CD14-positive monocyte (primary cell): ENCODE measurements around the gene ATAD2B. TPM values are rescaled to one million over a fixed set of nuclear protein-coding genes. Genes with fewer than 3 reads are reported as not detected.

Experiments
- DNase-seq, 3 donors: peaks; one replicate each; pipeline ENCODE4 v3.0.0-alpha.2; 2011 to 2022
- H2AFZ ChIP-seq: 2 replicates; pipeline ENCODE4 v1.6.0; 2012; ENCODE audit warnings: mild to moderate bottlenecking, low read depth, low read length, inconsistent platforms; ENCODE audit not compliant: insufficient read depth, poor library complexity, severe bottlenecking
- H3K27ac ChIP-seq, 2 donors: 1 replicate in 1 of 2; 2 replicates in 1 of 2; pipeline ENCODE4 v1.5.1; 2012 to 2013; ENCODE audit warnings: low read length in 2 of 2, control low read depth in 1 of 2, inconsistent platforms in 1 of 2, low read depth in 1 of 2, mild to moderate bottlenecking in 1 of 2
- H3K27me3 ChIP-seq, 2 donors: one replicate each; pipeline versions ENCODE4 v1.6.0 to v1.6.1; 2011 to 2013; ENCODE audit warnings: low read length in 2 of 2; ENCODE audit not compliant: control insufficient read depth in 2 of 2, insufficient read depth in 2 of 2
- H3K36me3 ChIP-seq, 2 donors: replicated peaks in 1 of 2; 1 replicate in 1 of 2; 2 replicates in 1 of 2; pipeline versions ENCODE4 v1.5.1 to v1.6.1; 2012 to 2013; ENCODE audit warnings: low read length in 2 of 2, control low read depth in 1 of 2, inconsistent platforms in 1 of 2, mild to moderate bottlenecking in 1 of 2; ENCODE audit not compliant: insufficient read depth in 2 of 2, control insufficient read depth in 1 of 2
- H3K4me1 ChIP-seq, 2 donors: 1 replicate in 1 of 2; 2 replicates in 1 of 2; pipeline versions ENCODE4 v1.5.1 to v1.6.1; 2012 to 2013; ENCODE audit warnings: low read length in 2 of 2, control low read depth in 1 of 2, inconsistent platforms in 1 of 2, mild to moderate bottlenecking in 1 of 2, moderate library complexity in 1 of 2; ENCODE audit not compliant: insufficient read depth in 2 of 2, control insufficient read depth in 1 of 2
- H3K4me2 ChIP-seq: replicated peaks from 2 replicates; pipeline ENCODE3; 2012; ENCODE audit warnings: low read length, moderate library complexity, mild to moderate bottlenecking; ENCODE audit not compliant: poor library complexity, severe bottlenecking; ENCODE audit errors: extremely low read depth
- H3K4me3 ChIP-seq, 3 experiments: fragments of 200-600 bp in 1 of 3; sonication (generic) in 1 of 3; replicated peaks in 1 of 3; 1 replicate in 2 of 3; 2 replicates in 1 of 3; pipeline ENCODE4 v1.5.1; 2011 to 2013; ENCODE audit warnings: low read length in 3 of 3, mild to moderate bottlenecking in 3 of 3, control low read depth in 2 of 3, low read depth in 2 of 3, inconsistent platforms in 1 of 3, moderate library complexity in 1 of 3
- H3K79me2 ChIP-seq: 2 replicates; pipeline ENCODE4 v1.6.0; 2012; ENCODE audit warnings: mild to moderate bottlenecking, control low read depth, inconsistent platforms, low read length, moderate library complexity; ENCODE audit not compliant: insufficient read depth
- H3K9ac ChIP-seq: 2 replicates; pipeline ENCODE4 v1.6.0; 2017; ENCODE audit warnings: low read length, mild to moderate bottlenecking; ENCODE audit not compliant: insufficient read depth, poor library complexity, severe bottlenecking
- H3K9me3 ChIP-seq, 2 donors: replicated peaks in 1 of 2; 1 replicate in 1 of 2; 2 replicates in 1 of 2; pipeline versions ENCODE4 v1.5.1 to v1.6.1; 2012 to 2013; ENCODE audit warnings: low read length in 2 of 2, control low read depth in 1 of 2; ENCODE audit not compliant: control insufficient read depth in 1 of 2, insufficient read depth in 1 of 2
- H4K20me1 ChIP-seq: 2 replicates; pipeline ENCODE4 v1.6.0; 2012; ENCODE audit warnings: mild to moderate bottlenecking, low read length, control low read depth, moderate library complexity; ENCODE audit not compliant: insufficient read depth
- H3K27ac Mint-ChIP-seq, 7 donors: one replicate each; pipeline ENCODE4 v1.8.0; 2020; ENCODE audit warnings: mild to moderate bottlenecking in 7 of 7, mixed read lengths in 7 of 7, moderate library complexity in 6 of 7, inconsistent platforms in 2 of 7
- H3K27me3 Mint-ChIP-seq, 3 donors: one replicate each; pipeline ENCODE4 v1.8.0; 2021 to 2022; ENCODE audit warnings: low read depth in 3 of 3, mild to moderate bottlenecking in 3 of 3, mixed read lengths in 3 of 3, moderate library complexity in 3 of 3, inconsistent platforms in 1 of 3
- H3K36me3 Mint-ChIP-seq, 2 donors: one replicate each; pipeline ENCODE4 v1.8.0; 2020; ENCODE audit warnings: mixed read lengths in 2 of 2, inconsistent platforms in 1 of 2, mild to moderate bottlenecking in 1 of 2
- H3K4me1 Mint-ChIP-seq: one replicate; pipeline ENCODE4 v1.8.0; 2020; ENCODE audit warnings: mild to moderate bottlenecking, mixed read lengths
- H3K4me3 Mint-ChIP-seq, 2 donors: one replicate each; pipeline ENCODE4 v1.8.0; 2020; ENCODE audit warnings: mild to moderate bottlenecking in 2 of 2, mixed read lengths in 2 of 2, moderate library complexity in 1 of 2
- H3K9me3 Mint-ChIP-seq, 7 donors: one replicate each; pipeline ENCODE4 v1.8.0; 2020 to 2022; ENCODE audit warnings: mixed read lengths in 7 of 7, mild to moderate bottlenecking in 6 of 7, moderate library complexity in 6 of 7, inconsistent platforms in 2 of 7
- CTCF ChIP-seq: fragments of 200-600 bp; IDR thresholded peaks from one replicate; pipeline ENCODE4 v1.8.0; 2022; ENCODE audit warnings: antibody characterized with exemption, mild to moderate bottlenecking
- WGBS: methylation state at CpG from one replicate; pipeline ENCODE4 v1.1.5; 2013; ENCODE audit warnings: missing lambda C conversion rate; ENCODE audit not compliant: insufficient coverage; 5-methylcytosine and 5-hydroxymethylcytosine counted together
- intact Hi-C, 2 donors: fragments of 100-400 bp; cut with micrococcal nuclease; formaldehyde crosslinking; loops; one replicate each; pipeline versions ENCODE4 v1.15.0 to v1.15.1; 2023
- polyA plus RNA-seq, 3 donors: library from polyadenylated mRNA; depleted of rRNA in 1 of 3; unstranded in 2 of 3; stranded (reverse) in 1 of 3; fragments of 300-500 nt in 2 of 3; fragments of >200 nt in 1 of 3; fragmentation: Illumina TruSeq in 2 of 3; gene quantifications; 1 replicate in 2 of 3; 2 replicates in 1 of 3; pipeline ENCODE4 v1.2.3, GENCODE V29; 2012 to 2021

Gene ATAD2B
- polyA plus RNA-seq, 3 donors, result 4.9 to 12.1 (median 7.2) TPM

GRCh38 chr2:23722255-23722654 is 204.7 kb downstream of the ATAD2B start:
- peaks cover 15 to 16% of the 10 kb centered on the region in 2 donors for H3K9me3 ChIP-seq
- no peak overlapping the region for H3K9ac ChIP-seq
- H3K79me2 ChIP-seq, result no peaks in the 10 kb centered on the region
- no peak for TF ChIP-seq CTCF
- Mint-ChIP-seq H3K36me3 (peaks cover 71 to 78% of the 10 kb centered on the region in 2 donors), H3K4me1 (peaks cover 22% of the 10 kb centered on the region), H3K27me3 (no peaks in the 10 kb centered on the region), H3K9me3 (peaks cover 13 to 38% (median 20%) of the 10 kb centered on the region in 7 donors), H3K27ac (no peak overlapping the region), H3K4me3 (no peak overlapping the region)
- intact Hi-C loops, result no loop called here
- peaks cover 20 to 64% of the 10 kb centered on the region in 2 donors for H3K36me3 ChIP-seq
- no peak overlapping the region for H2AFZ ChIP-seq
- no peak for DNase-seq
- H4K20me1 ChIP-seq, result peaks cover 4% of the 10 kb centered on the region
- no peak overlapping the region for H3K4me2 ChIP-seq
- WGBS, result no CpG with 5 or more reads among the region's 3 CpGs
- H3K27me3 ChIP-seq, result no peaks in the 10 kb centered on the region
- no peak overlapping the region for H3K27ac ChIP-seq
- H3K4me3 ChIP-seq, result no peak overlapping the region
- H3K4me1 ChIP-seq, result no peaks in the 10 kb centered on the region

GRCh38 chr2:23721454-23721826 is 205.5 kb downstream of the ATAD2B start:
- H3K9me3 Mint-ChIP-seq, result peaks cover 13 to 38% (median 20%) of the 10 kb centered on the region in 7 donors
- Histone ChIP-seq H3K4me1 (peaks cover 4% of the 10 kb centered on the region in 2 donors), H3K4me2 (no peak overlapping the region), H3K9me3 (peaks cover 15 to 16% of the 10 kb centered on the region in 2 donors), H2AFZ (no peak overlapping the region), H3K36me3 (peaks cover 18 to 57% of the 10 kb centered on the region in 2 donors), H3K4me3 (no peak overlapping the region), H3K27ac (no peak overlapping the region), H3K27me3 (no peaks in the 10 kb centered on the region), H3K79me2 (no peaks in the 10 kb centered on the region), H3K9ac (no peak overlapping the region), H4K20me1 (peaks cover 11% of the 10 kb centered on the region)
- H3K4me1 Mint-ChIP-seq, result peaks cover 27% of the 10 kb centered on the region
- 100% methylated on average over 2 of the region's 2 CpGs for WGBS
- H3K27ac Mint-ChIP-seq, result no peak overlapping the region
- TF ChIP-seq CTCF, result no peak
- H3K36me3 Mint-ChIP-seq, result peaks cover 72 to 74% of the 10 kb centered on the region in 2 donors
- H3K27me3 Mint-ChIP-seq, result no peaks in the 10 kb centered on the region
- H3K4me3 Mint-ChIP-seq, result no peak overlapping the region
- no peak for DNase-seq
- intact Hi-C loops, result no loop called here
